CD14-positive monocyte (primary cell): ENCODE results near the gene ABCB8. TPM values are rescaled to one million over a fixed set of nuclear protein-coding genes. Genes with fewer than 3 reads are reported as not detected.

Experiments
- DNase-seq, 3 donors: peaks; one replicate each; pipeline ENCODE4 v3.0.0-alpha.2; 2011 to 2022
- H2AFZ ChIP-seq: 2 replicates; pipeline ENCODE4 v1.6.0; 2012; ENCODE audit warnings: mild to moderate bottlenecking, low read depth, low read length, inconsistent platforms; ENCODE audit not compliant: insufficient read depth, poor library complexity, severe bottlenecking
- H3K27ac ChIP-seq, 2 donors: 1 replicate in 1 of 2; 2 replicates in 1 of 2; pipeline ENCODE4 v1.5.1; 2012 to 2013; ENCODE audit warnings: low read length in 2 of 2, control low read depth in 1 of 2, inconsistent platforms in 1 of 2, low read depth in 1 of 2, mild to moderate bottlenecking in 1 of 2
- H3K27me3 ChIP-seq, 2 donors: one replicate each; pipeline versions ENCODE4 v1.6.0 to v1.6.1; 2011 to 2013; ENCODE audit warnings: low read length in 2 of 2; ENCODE audit not compliant: control insufficient read depth in 2 of 2, insufficient read depth in 2 of 2
- H3K36me3 ChIP-seq, 2 donors: replicated peaks in 1 of 2; 1 replicate in 1 of 2; 2 replicates in 1 of 2; pipeline versions ENCODE4 v1.5.1 to v1.6.1; 2012 to 2013; ENCODE audit warnings: low read length in 2 of 2, control low read depth in 1 of 2, inconsistent platforms in 1 of 2, mild to moderate bottlenecking in 1 of 2; ENCODE audit not compliant: insufficient read depth in 2 of 2, control insufficient read depth in 1 of 2
- H3K4me1 ChIP-seq, 2 donors: 1 replicate in 1 of 2; 2 replicates in 1 of 2; pipeline versions ENCODE4 v1.5.1 to v1.6.1; 2012 to 2013; ENCODE audit warnings: low read length in 2 of 2, control low read depth in 1 of 2, inconsistent platforms in 1 of 2, mild to moderate bottlenecking in 1 of 2, moderate library complexity in 1 of 2; ENCODE audit not compliant: insufficient read depth in 2 of 2, control insufficient read depth in 1 of 2
- H3K4me2 ChIP-seq: replicated peaks from 2 replicates; pipeline ENCODE3; 2012; ENCODE audit warnings: low read length, moderate library complexity, mild to moderate bottlenecking; ENCODE audit not compliant: poor library complexity, severe bottlenecking; ENCODE audit errors: extremely low read depth
- H3K4me3 ChIP-seq, 3 experiments: fragments of 200-600 bp in 1 of 3; sonication (generic) in 1 of 3; replicated peaks in 1 of 3; 1 replicate in 2 of 3; 2 replicates in 1 of 3; pipeline ENCODE4 v1.5.1; 2011 to 2013; ENCODE audit warnings: low read length in 3 of 3, mild to moderate bottlenecking in 3 of 3, control low read depth in 2 of 3, low read depth in 2 of 3, inconsistent platforms in 1 of 3, moderate library complexity in 1 of 3
- H3K79me2 ChIP-seq: 2 replicates; pipeline ENCODE4 v1.6.0; 2012; ENCODE audit warnings: mild to moderate bottlenecking, control low read depth, inconsistent platforms, low read length, moderate library complexity; ENCODE audit not compliant: insufficient read depth
- H3K9ac ChIP-seq: 2 replicates; pipeline ENCODE4 v1.6.0; 2017; ENCODE audit warnings: low read length, mild to moderate bottlenecking; ENCODE audit not compliant: insufficient read depth, poor library complexity, severe bottlenecking
- H3K9me3 ChIP-seq, 2 donors: replicated peaks in 1 of 2; 1 replicate in 1 of 2; 2 replicates in 1 of 2; pipeline versions ENCODE4 v1.5.1 to v1.6.1; 2012 to 2013; ENCODE audit warnings: low read length in 2 of 2, control low read depth in 1 of 2; ENCODE audit not compliant: control insufficient read depth in 1 of 2, insufficient read depth in 1 of 2
- H4K20me1 ChIP-seq: 2 replicates; pipeline ENCODE4 v1.6.0; 2012; ENCODE audit warnings: mild to moderate bottlenecking, low read length, control low read depth, moderate library complexity; ENCODE audit not compliant: insufficient read depth
- H3K27ac Mint-ChIP-seq, 7 donors: one replicate each; pipeline ENCODE4 v1.8.0; 2020; ENCODE audit warnings: mild to moderate bottlenecking in 7 of 7, mixed read lengths in 7 of 7, moderate library complexity in 6 of 7, inconsistent platforms in 2 of 7
- H3K27me3 Mint-ChIP-seq, 3 donors: one replicate each; pipeline ENCODE4 v1.8.0; 2021 to 2022; ENCODE audit warnings: low read depth in 3 of 3, mild to moderate bottlenecking in 3 of 3, mixed read lengths in 3 of 3, moderate library complexity in 3 of 3, inconsistent platforms in 1 of 3
- H3K36me3 Mint-ChIP-seq, 2 donors: one replicate each; pipeline ENCODE4 v1.8.0; 2020; ENCODE audit warnings: mixed read lengths in 2 of 2, inconsistent platforms in 1 of 2, mild to moderate bottlenecking in 1 of 2
- H3K4me1 Mint-ChIP-seq: one replicate; pipeline ENCODE4 v1.8.0; 2020; ENCODE audit warnings: mild to moderate bottlenecking, mixed read lengths
- H3K4me3 Mint-ChIP-seq, 2 donors: one replicate each; pipeline ENCODE4 v1.8.0; 2020; ENCODE audit warnings: mild to moderate bottlenecking in 2 of 2, mixed read lengths in 2 of 2, moderate library complexity in 1 of 2
- H3K9me3 Mint-ChIP-seq, 7 donors: one replicate each; pipeline ENCODE4 v1.8.0; 2020 to 2022; ENCODE audit warnings: mixed read lengths in 7 of 7, mild to moderate bottlenecking in 6 of 7, moderate library complexity in 6 of 7, inconsistent platforms in 2 of 7
- CTCF ChIP-seq: fragments of 200-600 bp; IDR thresholded peaks from one replicate; pipeline ENCODE4 v1.8.0; 2022; ENCODE audit warnings: antibody characterized with exemption, mild to moderate bottlenecking
- WGBS: methylation state at CpG from one replicate; pipeline ENCODE4 v1.1.5; 2013; ENCODE audit warnings: missing lambda C conversion rate; ENCODE audit not compliant: insufficient coverage; 5-methylcytosine and 5-hydroxymethylcytosine counted together
- intact Hi-C, 2 donors: fragments of 100-400 bp; cut with micrococcal nuclease; formaldehyde crosslinking; loops; one replicate each; pipeline versions ENCODE4 v1.15.0 to v1.15.1; 2023
- polyA plus RNA-seq, 3 donors: library from polyadenylated mRNA; depleted of rRNA in 1 of 3; unstranded in 2 of 3; stranded (reverse) in 1 of 3; fragments of 300-500 nt in 2 of 3; fragments of >200 nt in 1 of 3; fragmentation: Illumina TruSeq in 2 of 3; gene quantifications; 1 replicate in 2 of 3; 2 replicates in 1 of 3; pipeline ENCODE4 v1.2.3, GENCODE V29; 2012 to 2021

Gene ABCB8
- polyA plus RNA-seq, 3 donors: 9.3 to 19.9 (median 9.5) TPM

- peaks cover 10 to 16% of the 10 kb centered on the region in 2 donors for H3K9me3 ChIP-seq
- peaks cover 0 to 4% of the 10 kb centered on the region in 2 donors for H3K36me3 Mint-ChIP-seq
- no peak overlapping the region for H3K4me3 ChIP-seq
- peaks cover 12 to 26% (median 20%) of the 10 kb centered on the region in 7 donors for H3K9me3 Mint-ChIP-seq
- intact Hi-C loops: no loop called here
- H2AFZ ChIP-seq: no peak overlapping the region
- H3K27ac ChIP-seq: no peak overlapping the region
- H3K27me3 Mint-ChIP-seq: peaks cover 20 to 47% (median 37%) of the 10 kb centered on the region in 3 donors
- H3K4me1 Mint-ChIP-seq: peaks cover 49% of the 10 kb centered on the region
- DNase-seq: no peak
- H3K4me1 ChIP-seq: peaks cover 32 to 43% of the 10 kb centered on the region in 2 donors
- H3K36me3 ChIP-seq: no peaks in the 10 kb centered on the region
- peaks cover 0 to 17% of the 10 kb centered on the region in 2 donors for H3K27me3 ChIP-seq
- TF ChIP-seq CTCF: no peak
- no peak overlapping the region for H3K4me3 Mint-ChIP-seq
- H3K27ac Mint-ChIP-seq: peak overlapping the region in 1 of 7 donors; percentile 41
- no peak overlapping the region for H3K4me2 ChIP-seq
- H3K9ac ChIP-seq: no peak overlapping the region
- no peaks in the 10 kb centered on the region for H4K20me1 ChIP-seq
- no CpG with 5 or more reads among the region's 5 CpGs for WGBS
- no peaks in the 10 kb centered on the region for H3K79me2 ChIP-seq
These were observed 35.4 kb upstream of the ABCB8 start for GRCh38 chr7:150992833-150993302.

- DNase-seq: no peak
- H4K20me1 ChIP-seq: no peaks in the 10 kb centered on the region
- Mint-ChIP-seq H3K27ac (no peak overlapping the region), H3K9me3 (peaks cover 12 to 26% (median 20%) of the 10 kb centered on the region in 7 donors), H3K4me1 (peaks cover 43% of the 10 kb centered on the region), H3K27me3 (peaks cover 17 to 46% (median 33%) of the 10 kb centered on the region in 3 donors), H3K4me3 (no peak overlapping the region), H3K36me3 (peaks cover 0 to 4% of the 10 kb centered on the region in 2 donors)
- H2AFZ ChIP-seq: no peak overlapping the region
- H3K79me2 ChIP-seq: no peaks in the 10 kb centered on the region
- peaks cover 26 to 36% of the 10 kb centered on the region in 2 donors for H3K4me1 ChIP-seq
- H3K9ac ChIP-seq: no peak overlapping the region
- H3K27ac ChIP-seq: no peak overlapping the region
- H3K36me3 ChIP-seq: no peaks in the 10 kb centered on the region
- H3K27me3 ChIP-seq: peaks cover 0 to 11% of the 10 kb centered on the region in 2 donors
- no peak overlapping the region for H3K4me2 ChIP-seq
- intact Hi-C loops: no loop called here
- H3K4me3 ChIP-seq: no peak overlapping the region
- peaks cover 10 to 16% of the 10 kb centered on the region in 2 donors for H3K9me3 ChIP-seq
- no peak for TF ChIP-seq CTCF
- 92% methylated on average over 5 of the region's 14 CpGs for WGBS
These were observed 34.7 kb upstream of the ABCB8 start for GRCh38 chr7:150993511-150993910.
